Choroid plexus epithelial cell (primary cell): ENCODE results near the gene RGS1.

Source experiments
- DNase-seq: peaks from one replicate; pipeline ENCODE4 v3.0.0-alpha.2; 2010; ENCODE audit warnings: low read depth
- H3K4me3 ChIP-seq: 2 replicates; pipeline ENCODE4 v1.5.1; 2011; ENCODE audit warnings: low read depth, mild to moderate bottlenecking, control low read depth, low read length, moderate library complexity
- CTCF ChIP-seq: conservative IDR thresholded peaks from 2 replicates; pipeline ENCODE4 v1.5.1; 2011; ENCODE audit warnings: low read depth, mild to moderate bottlenecking, control low read depth, inconsistent platforms, low read length, moderate library complexity

The RGS1 gene

DNA sequence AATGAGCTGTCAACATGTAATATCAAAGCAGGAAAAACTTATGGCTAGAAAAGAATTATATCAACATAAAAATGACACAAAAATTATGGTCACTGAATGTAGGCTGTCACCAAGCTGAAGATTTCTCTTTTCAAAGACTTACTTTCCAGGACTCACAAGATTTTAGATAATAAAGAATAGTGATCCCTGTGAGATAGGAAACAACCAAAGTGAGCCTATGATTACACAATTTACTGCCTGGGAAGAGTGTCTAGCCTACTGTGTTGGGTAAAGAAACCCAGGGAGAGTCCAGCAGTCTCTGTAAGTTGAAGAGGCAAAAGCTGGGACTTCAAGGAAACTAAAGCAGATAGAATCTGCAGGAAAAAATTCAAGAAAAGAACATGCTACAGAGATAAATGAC lies 20.2 kb upstream of the RGS1 start:
- no peak for TF ChIP-seq CTCF
- DNase-seq: no peak
- H3K4me3 ChIP-seq: no peak overlapping the region

DNA sequence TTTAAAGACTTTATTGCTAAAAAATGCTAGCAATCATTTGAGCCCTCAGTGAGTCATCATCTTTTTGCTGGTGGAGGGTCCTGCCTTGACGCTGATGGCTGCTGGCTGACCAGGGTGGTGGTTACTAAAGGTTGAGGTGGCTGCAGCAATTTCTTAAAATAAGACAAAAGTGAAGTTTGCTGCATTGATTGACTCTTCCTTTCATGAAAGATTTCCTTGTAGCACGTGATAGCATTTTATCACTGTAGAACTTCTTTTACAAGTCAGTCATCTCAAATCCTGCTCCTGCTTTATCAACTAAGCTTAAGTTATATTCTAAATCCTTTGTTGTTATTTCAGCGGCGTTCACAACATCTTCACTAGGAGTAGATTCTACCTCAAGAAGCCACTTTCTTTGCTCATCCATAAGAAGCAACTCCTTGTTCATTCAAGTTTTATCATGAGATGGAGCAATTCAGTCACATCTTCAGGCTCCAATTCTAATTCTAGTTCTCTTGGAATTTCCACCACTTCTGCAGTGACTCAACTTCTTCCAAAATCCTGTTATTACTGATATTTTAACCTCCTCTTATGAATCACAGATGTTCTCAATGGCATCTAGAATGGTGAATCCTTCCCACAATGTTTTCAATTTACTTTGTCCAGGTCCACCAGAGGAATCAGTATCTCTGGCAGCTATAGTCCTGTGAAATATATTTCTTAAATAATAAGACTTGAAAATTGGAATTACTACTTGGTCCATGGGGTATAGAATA lies 17.6 kb upstream of the RGS1 start:
- no peak for TF ChIP-seq CTCF
- DNase-seq: no peak
- H3K4me3 ChIP-seq: no peak overlapping the region

GRCh38 chr1:192559115-192560006 lies 16.2 kb upstream of the RGS1 start:
- TF ChIP-seq CTCF: no peak
- peak; percentile 97 for DNase-seq
- H3K4me3 ChIP-seq: no peak overlapping the region

- H3K4me3 ChIP-seq: no peak overlapping the region
- DNase-seq: no peak
- TF ChIP-seq CTCF: no peak
Observed at GRCh38 chr1:192561301-192561700, 14.3 kb upstream of the RGS1 start.

GRCh38 chr1:192563129-192563528 lies 12.4 kb upstream of the RGS1 start:
- DNase-seq: no peak
- H3K4me3 ChIP-seq: no peak overlapping the region
- TF ChIP-seq CTCF: no peak

DNA sequence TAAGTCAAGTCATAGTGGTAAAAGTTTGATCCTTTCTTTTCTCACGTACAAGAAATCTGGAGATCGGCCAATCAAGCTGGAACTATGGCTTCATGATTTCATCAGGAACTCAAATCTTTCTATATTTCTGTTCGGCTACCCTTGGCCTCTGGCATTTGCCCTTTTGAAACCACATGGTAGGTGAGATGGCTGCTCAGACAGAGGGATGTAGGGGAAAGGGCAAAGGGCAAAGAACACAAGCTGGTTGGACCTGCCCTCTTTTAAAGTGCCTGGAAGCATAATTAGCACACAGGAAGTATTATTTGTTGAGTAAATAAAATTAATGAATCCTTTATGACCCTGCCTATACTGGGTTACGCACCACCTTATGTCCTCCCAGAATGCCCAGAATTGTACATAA lies 11.5 kb upstream of the RGS1 start:
- no peak for TF ChIP-seq CTCF
- no peak for DNase-seq
- H3K4me3 ChIP-seq: no peak overlapping the region
